Prostate gland (tissue), 2 donors: ENCODE results near the gene ZNF776. TPM values are rescaled to one million over a fixed set of nuclear protein-coding genes. Genes with fewer than 3 reads are reported as not detected.

Experiments
- DNase-seq: peaks from one replicate; pipeline ENCODE4 v3.0.0-alpha.2; 2019; ENCODE audit warnings: low spot score
- H3K27ac ChIP-seq, 2 donors: fragments of 200-600 bp; sonication (generic); 2 replicates each; pipeline ENCODE4 v1.5.1; 2017 to 2019
- H3K27me3 ChIP-seq: fragments of 200-600 bp; sonication (generic); replicated peaks from 2 replicates; pipeline ENCODE4 v1.5.1; 2019; ENCODE audit not compliant: insufficient read depth
- H3K36me3 ChIP-seq, 2 donors: fragments of 200-600 bp; sonication (generic); 1 replicate in 1 of 2; 2 replicates in 1 of 2; pipeline versions ENCODE4 v1.5.1 to v1.8.1; 2017 to 2019
- H3K4me1 ChIP-seq: fragments of 200-600 bp; sonication (generic); replicated peaks from 2 replicates; pipeline ENCODE4 v1.5.1; 2019
- H3K4me3 ChIP-seq, 2 donors: fragments of 200-600 bp; sonication (generic); 2 replicates each; pipeline ENCODE4 v1.5.1; 2017 to 2019
- H3K9me3 ChIP-seq: fragments of 200-600 bp; sonication (generic); 2 replicates; pipeline ENCODE4 v1.5.1; 2017
- CTCF ChIP-seq, 4 experiments: fragments of 200-600 bp in 2 of 4; fragments of 450-650 bp in 2 of 4; sonication (generic) in 2 of 4; IDR thresholded peaks; 1 replicate in 3 of 4; 2 replicates in 1 of 4; pipeline ENCODE4 v1.5.1; 2016 to 2019; ENCODE audit warnings: antibody characterized with exemption in 4 of 4, mild to moderate bottlenecking in 2 of 4, moderate library complexity in 2 of 4
- POLR2A ChIP-seq: fragments of 450-650 bp; IDR thresholded peaks from one replicate; pipeline ENCODE4 v1.6.1; 2016; ENCODE audit warnings: antibody characterized with exemption, mild to moderate bottlenecking
- POLR2AphosphoS5 ChIP-seq: sonication (generic); formaldehyde crosslinking; IDR thresholded peaks from one replicate; pipeline ENCODE4 v1.6.1; 2017; ENCODE audit warnings: antibody characterized with exemption
- WGBS: methylation state at CpG from one replicate; pipeline ENCODE4 v1.1.5; 2018; 5-methylcytosine and 5-hydroxymethylcytosine counted together
- intact Hi-C: fragments of 100-400 bp; cut with DNase I; formaldehyde crosslinking; loops from one replicate; pipeline ENCODE4 v1.14.2; 2022
- total RNA-seq, 2 donors: library from RNA; depleted of rRNA; stranded (reverse); fragments of >200 nt; gene quantifications; one replicate each; pipeline ENCODE4 v1.1.0, GENCODE V29; 2016

Gene ZNF776
- 10 to 100 TPM; 20.1 to 22.5 TPM for total RNA-seq

GRCh38 chr19:57746580-57747471 lies at the start of gene ZNF776:
Gene ZNF776, plus strand, starts transcription at chr19:57746815. Its CDS starts 244 bp downstream, at chr19:57747059.
- Histone ChIP-seq H3K9me3 (no peaks in the 10 kb centered on the region), H3K4me1 (no peaks in the 10 kb centered on the region), H3K36me3 (peaks cover 0 to under 1% of the 10 kb centered on the region in 2 donors), H3K4me3 (peak within 1 kb of the TSS; percentile 74 to 91), H3K27me3 (no peaks in the 10 kb centered on the region), H3K27ac (peak within 1 kb of the TSS; percentile 77 to 82)
- TF ChIP-seq CTCF (IDR thresholded peaks at IDR 0.05) (no peak), POLR2A (peak; percentile 46), POLR2AphosphoS5 (peak; percentile 97)
- peak; percentile 89 for DNase-seq
- under 1% methylated on average over 51 of the region's 51 CpGs for WGBS
- intact Hi-C loops, result no loop called here

GRCh38 chr19:57701625-57702024 lies 45.0 kb upstream of the ZNF776 start:
- Histone ChIP-seq H3K27ac (no peak overlapping the region), H3K4me3 (no peak overlapping the region), H3K4me1 (no peaks in the 10 kb centered on the region), H3K36me3 (no peaks in the 10 kb centered on the region), H3K27me3 (no peaks in the 10 kb centered on the region), H3K9me3 (no peaks in the 10 kb centered on the region)
- TF ChIP-seq POLR2AphosphoS5, result no peak
- no peak for TF ChIP-seq CTCF (IDR thresholded peaks at IDR 0.05)
- TF ChIP-seq POLR2A, result no peak
- WGBS, result 96% methylated on average over 6 of the region's 6 CpGs
- no peak for DNase-seq
- intact Hi-C loops, result no loop called here

- no peak overlapping the region for H3K4me3 ChIP-seq
- no peaks in the 10 kb centered on the region for H3K9me3 ChIP-seq
- no peaks in the 10 kb centered on the region for H3K27me3 ChIP-seq
- 100% methylated on average over 1 of the region's 1 CpG for WGBS
- intact Hi-C loops, result no loop called here
- TF ChIP-seq CTCF (IDR thresholded peaks at IDR 0.05) (no peak), POLR2AphosphoS5 (no peak), POLR2A (no peak)
- no peaks in the 10 kb centered on the region for H3K4me1 ChIP-seq
- no peak for DNase-seq
- H3K27ac ChIP-seq, result no peak overlapping the region
- no peaks in the 10 kb centered on the region for H3K36me3 ChIP-seq
Observed at GRCh38 chr19:57706346-57706745, 40.3 kb upstream of the ZNF776 start.

GRCh38 chr19:57708641-57709361 lies 37.8 kb upstream of the ZNF776 start, which contains the start of gene ZNF154:
Gene ZNF154, minus strand, starts transcription at chr19:57709204. Its CDS starts 233 bp downstream, at chr19:57708971.
- H3K4me3 ChIP-seq, result peak within 1 kb of the TSS; percentile 43 to 45
- no peaks in the 10 kb centered on the region for H3K4me1 ChIP-seq
- 4% methylated on average over 53 of the region's 53 CpGs for WGBS
- no peaks in the 10 kb centered on the region for H3K9me3 ChIP-seq
- H3K27me3 ChIP-seq, result no peaks in the 10 kb centered on the region
- no peaks in the 10 kb centered on the region for H3K36me3 ChIP-seq
- peak; percentile 20 for TF ChIP-seq POLR2AphosphoS5
- TF ChIP-seq CTCF (IDR thresholded peaks at IDR 0.05), result no peak
- intact Hi-C loops, result no loop called here
- peak within 1 kb of the TSS; percentile 73 to 76 for H3K27ac ChIP-seq
- DNase-seq, result peak; percentile 30
